Fibroblast of the aortic adventitia (primary cell): ENCODE data around the gene CHSY3. TPM values are rescaled to one million over a fixed set of nuclear protein-coding genes. Genes with fewer than 3 reads are reported as not detected.

Source experiments
- DNase-seq: peaks from one replicate; pipeline ENCODE4 v3.0.0-alpha.2; 2010; ENCODE audit warnings: low read depth
- H3K4me3 ChIP-seq: 2 replicates; pipeline ENCODE4 v1.5.1; 2011; ENCODE audit warnings: low read depth, mild to moderate bottlenecking, control low read depth, low read length, moderate library complexity
- CTCF ChIP-seq: IDR thresholded peaks from 2 replicates; pipeline ENCODE4 v1.5.1; 2011; ENCODE audit warnings: mild to moderate bottlenecking, low read length, control low read depth, inconsistent platforms; ENCODE audit not compliant: insufficient read depth
- total RNA-seq: library from RNA; depleted of rRNA; stranded (reverse); fragments of >200 nt; gene quantifications from 2 replicates; pipeline ENCODE4 v1.2.3, GENCODE V29; 2012; ENCODE audit warnings: low replicate concordance

Gene CHSY3
- total RNA-seq, 1 donor, result 2.9 TPM

DNA sequence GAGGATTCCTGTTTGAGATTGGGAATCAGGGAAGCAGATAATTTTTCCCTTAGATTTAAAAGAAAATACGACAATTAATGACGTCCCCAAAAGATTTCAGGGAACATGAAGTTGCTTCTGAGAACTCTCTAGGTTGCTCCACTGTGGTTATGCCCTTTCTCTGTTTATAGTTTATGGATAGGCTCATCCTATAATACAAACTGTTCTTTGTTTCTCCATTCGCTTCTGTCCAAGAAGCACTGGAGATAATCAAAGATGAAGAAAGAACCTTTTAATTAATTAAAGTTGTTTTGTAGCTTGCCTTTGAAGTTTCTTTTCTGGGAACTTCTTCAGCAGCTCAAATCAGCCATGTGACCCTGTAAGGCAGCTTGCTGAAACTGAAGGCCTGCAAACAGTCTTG lies 87.5 kb downstream of the CHSY3 start:
- H3K4me3 ChIP-seq, result no peak overlapping the region
- no peak for TF ChIP-seq CTCF
- no peak for DNase-seq

GRCh38 chr5:129996896-129997295 lies 92.6 kb downstream of the CHSY3 start:
- no peak overlapping the region for H3K4me3 ChIP-seq
- DNase-seq, result peak; percentile 33
- TF ChIP-seq CTCF, result no peak

GRCh38 chr5:130000460-130000859 lies 96.2 kb downstream of the CHSY3 start:
- TF ChIP-seq CTCF, result no peak
- DNase-seq, result no peak
- no peak overlapping the region for H3K4me3 ChIP-seq

GRCh38 chr5:130002183-130002582 lies 97.9 kb downstream of the CHSY3 start:
- TF ChIP-seq CTCF, result no peak
- no peak overlapping the region for H3K4me3 ChIP-seq
- DNase-seq, result no peak

DNA sequence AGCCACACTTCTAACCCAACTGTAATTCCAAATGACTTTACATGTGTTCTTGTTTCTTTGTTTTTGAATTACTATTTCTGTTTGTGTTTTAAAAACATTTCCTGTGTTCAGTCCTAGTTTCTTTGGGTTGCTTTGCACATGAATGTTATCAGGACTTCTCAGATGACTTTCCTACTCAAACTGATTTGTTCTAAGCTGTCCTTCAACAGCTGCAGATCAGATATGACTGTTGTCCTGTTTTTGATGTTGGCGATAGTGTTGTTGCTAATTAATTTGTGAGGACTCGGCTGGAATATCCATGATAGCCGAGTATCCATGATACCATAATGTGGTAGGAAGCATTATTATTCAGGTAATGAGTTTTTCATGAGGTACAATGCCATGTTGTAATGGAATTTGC lies 98.6 kb downstream of the CHSY3 start:
- no peak for DNase-seq
- TF ChIP-seq CTCF, result no peak
- H3K4me3 ChIP-seq, result no peak overlapping the region

GRCh38 chr5:130011986-130012385 lies 107.7 kb downstream of the CHSY3 start:
- TF ChIP-seq CTCF, result no peak

GRCh38 chr5:130017173-130017572 lies 112.9 kb downstream of the CHSY3 start:
- no peak for DNase-seq
- no peak overlapping the region for H3K4me3 ChIP-seq
- TF ChIP-seq CTCF, result no peak

More at GRCh38 chr5:130011986-130012385, 107.7 kb downstream of the CHSY3 start:
- no peak for DNase-seq
- H3K4me3 ChIP-seq, result no peak overlapping the region
